HepG2 (cell line): ENCODE results near the gene SYTL3. TPM values are rescaled to one million over a fixed set of nuclear protein-coding genes. Genes with fewer than 3 reads are reported as not detected.

Source experiments
- CEBPG ChIP-seq: IDR thresholded peaks from 2 replicates; pipeline ENCODE4 v1.6.1; 2016
- FOXA1 ChIP-seq, 2 experiments: fragments of 450-650 bp in 1 of 2; sonication (generic) in 1 of 2; formaldehyde crosslinking in 1 of 2; IDR thresholded peaks; 2 replicates each; pipeline versions ENCODE4 v1.4.0 to v1.6.1; 2016 to 2020; ENCODE audit warnings: missing genetic modification reagents in 1 of 2
- HNF4G ChIP-seq, 2 experiments: sonication (generic) in 1 of 2; formaldehyde crosslinking in 1 of 2; IDR thresholded peaks; 2 replicates each; pipeline versions ENCODE4 v1.4.0 to v1.6.1; 2011 to 2020; ENCODE audit warnings: borderline replicate concordance in 2 of 2, low read depth in 2 of 2, mild to moderate bottlenecking in 2 of 2, low read length in 1 of 2, missing genetic modification reagents in 1 of 2, moderate library complexity in 1 of 2
- SOX13 ChIP-seq, 3 experiments: fragments of 450-650 bp in 1 of 3; sonication (generic) in 1 of 3; formaldehyde crosslinking in 1 of 3; IDR thresholded peaks in 2 of 3; conservative IDR thresholded peaks in 1 of 3; 2 replicates each; pipeline versions ENCODE4 v1.5.0 to v1.6.1; 2016 to 2020; ENCODE audit warnings: antibody characterized with exemption in 1 of 3, mild to moderate bottlenecking in 1 of 3, missing compliant biosample characterization in 1 of 3, missing genetic modification reagents in 1 of 3, moderate library complexity in 1 of 3
- ZNF354B ChIP-seq: sonication (generic); formaldehyde crosslinking; IDR thresholded peaks from 2 replicates; pipeline ENCODE4 v1.8.0; 2022; ENCODE audit warnings: mild to moderate bottlenecking, missing genetic modification reagents
- ZNF674 ChIP-seq: sonication (generic); formaldehyde crosslinking; IDR thresholded peaks from 2 replicates; pipeline ENCODE4 v1.5.0; 2020; ENCODE audit warnings: low read depth, mild to moderate bottlenecking, missing genetic modification reagents
- ZNF709 ChIP-seq: sonication (generic); formaldehyde crosslinking; IDR thresholded peaks from 2 replicates; pipeline ENCODE4 v1.5.0; 2020; ENCODE audit warnings: mild to moderate bottlenecking, missing genetic modification reagents
- polyA plus RNA-seq, 8 experiments: library from polyadenylated mRNA; depleted of rRNA in 3 of 8; stranded (reverse) in 7 of 8; unstranded in 1 of 8; fragments of >200 nt; fragmentation: Illumina TruSeq in 4 of 8; extraction: Trizol in 4 of 8; gene quantifications; 2 replicates each; pipeline versions ENCODE4 v1.2.1 to v1.2.3, GENCODE V29; 2011 to 2016; ENCODE audit warnings: low read depth in 4 of 8, missing spikeins in 1 of 8, mixed read lengths in 1 of 8; ENCODE audit not compliant: insufficient read depth in 1 of 8
- total RNA-seq, 5 experiments: library from RNA; depleted of rRNA; stranded (reverse); fragments of >200 nt; fragmentation: Illumina TruSeq; extraction: Trizol; gene quantifications; 2 replicates each; pipeline ENCODE4 v1.2.3, GENCODE V29; 2016; ENCODE audit warnings: low read depth in 1 of 5
- TF ChIP-seq, protein P1 (sequence below): sonication (generic); formaldehyde crosslinking; IDR thresholded peaks from 2 replicates; pipeline ENCODE4 v1.8.0; 2022; ENCODE audit warnings: missing genetic modification reagents, mild to moderate bottlenecking, moderate library complexity, borderline replicate concordance
- TF ChIP-seq, protein P2 (sequence below): sonication (generic); formaldehyde crosslinking; IDR thresholded peaks from 2 replicates; pipeline ENCODE4 v1.4.0; 2020; ENCODE audit warnings: missing genetic modification reagents

Gene SYTL3
- total and polyA plus RNA-seq, 2 of the 13 experiments (the other 11 are each of a cell fraction or from before 2014, with no cell fraction given) = 0.11 to 0.28 TPM

DNA sequence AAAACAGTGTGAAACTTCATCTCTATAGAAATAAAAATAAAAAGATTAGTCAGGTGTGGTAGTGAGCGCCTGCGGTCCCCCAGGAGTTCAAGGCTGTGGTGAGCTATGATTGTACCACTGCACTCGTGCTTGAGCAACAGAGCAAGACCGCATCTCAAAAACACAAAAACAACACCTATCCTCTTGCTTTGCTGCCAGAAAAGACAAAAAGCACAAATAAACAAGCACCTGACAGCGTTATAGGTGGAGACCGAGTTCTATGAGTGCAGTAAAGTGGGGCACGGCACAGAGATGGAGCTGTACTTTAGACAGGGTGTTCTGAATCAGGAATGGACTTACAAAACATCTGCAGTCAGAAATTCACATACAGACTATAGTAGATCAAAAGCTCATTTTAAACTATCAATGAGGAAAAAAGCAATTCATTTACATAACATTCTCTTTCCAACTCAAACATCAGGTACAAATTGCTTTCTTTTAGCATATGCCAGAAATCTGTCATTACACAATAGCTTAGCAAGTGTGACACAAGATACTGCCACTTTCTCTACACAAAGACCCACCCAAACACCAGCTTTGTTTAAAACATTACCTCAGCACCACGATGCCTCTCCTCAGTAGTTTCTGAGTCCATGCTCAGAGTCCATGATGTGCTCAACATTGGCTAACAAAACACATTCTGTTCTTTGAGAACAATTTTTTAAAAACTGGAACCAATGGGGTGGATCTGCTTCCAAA, 159.3 kb downstream of the SYTL3 start (continued):
- TF ChIP-seq, protein P1, sequence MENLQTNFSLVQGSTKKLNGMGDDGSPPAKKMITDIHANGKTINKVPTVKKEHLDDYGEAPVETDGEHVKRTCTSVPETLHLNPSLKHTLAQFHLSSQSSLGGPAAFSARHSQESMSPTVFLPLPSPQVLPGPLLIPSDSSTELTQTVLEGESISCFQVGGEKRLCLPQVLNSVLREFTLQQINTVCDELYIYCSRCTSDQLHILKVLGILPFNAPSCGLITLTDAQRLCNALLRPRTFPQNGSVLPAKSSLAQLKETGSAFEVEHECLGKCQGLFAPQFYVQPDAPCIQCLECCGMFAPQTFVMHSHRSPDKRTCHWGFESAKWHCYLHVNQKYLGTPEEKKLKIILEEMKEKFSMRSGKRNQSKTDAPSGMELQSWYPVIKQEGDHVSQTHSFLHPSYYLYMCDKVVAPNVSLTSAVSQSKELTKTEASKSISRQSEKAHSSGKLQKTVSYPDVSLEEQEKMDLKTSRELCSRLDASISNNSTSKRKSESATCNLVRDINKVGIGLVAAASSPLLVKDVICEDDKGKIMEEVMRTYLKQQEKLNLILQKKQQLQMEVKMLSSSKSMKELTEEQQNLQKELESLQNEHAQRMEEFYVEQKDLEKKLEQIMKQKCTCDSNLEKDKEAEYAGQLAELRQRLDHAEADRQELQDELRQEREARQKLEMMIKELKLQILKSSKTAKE (CRISPR knock-in tag) = no peak
- TF ChIP-seq FOXA1 (IDR thresholded peaks at IDR 0.05) (no peak), FOXA1 (CRISPR knock-in tag; IDR thresholded peaks at IDR 0.05) (no peak), ZNF709 (CRISPR knock-in tag) (peak; percentile 42; the same call in 1 of the 2 replicates), SOX13 (IDR thresholded peaks at IDR 0.05) (no peak), SOX13 (CRISPR knock-in tag; conservative IDR thresholded peaks at IDR 0.05 in 1 of 2, IDR thresholded peaks at IDR 0.05 in 1 of 2) (peak in 1 of 2 experiments; percentile 45; a peak in 1 of 4 replicates), HNF4G (IDR thresholded peaks at IDR 0.05; ENCODE audit: borderline replicate concordance, low read depth, low read length) (peak; percentile 12; the same call in 1 of the 2 replicates), HNF4G (CRISPR knock-in tag; IDR thresholded peaks at IDR 0.05; ENCODE audit: borderline replicate concordance, low read depth) (no peak), ZNF354B (CRISPR knock-in tag) (no peak), ZNF674 (CRISPR knock-in tag) (no peak), CEBPG (peak; percentile 57; the same call in 1 of the 2 replicates)
- TF ChIP-seq, protein P2, sequence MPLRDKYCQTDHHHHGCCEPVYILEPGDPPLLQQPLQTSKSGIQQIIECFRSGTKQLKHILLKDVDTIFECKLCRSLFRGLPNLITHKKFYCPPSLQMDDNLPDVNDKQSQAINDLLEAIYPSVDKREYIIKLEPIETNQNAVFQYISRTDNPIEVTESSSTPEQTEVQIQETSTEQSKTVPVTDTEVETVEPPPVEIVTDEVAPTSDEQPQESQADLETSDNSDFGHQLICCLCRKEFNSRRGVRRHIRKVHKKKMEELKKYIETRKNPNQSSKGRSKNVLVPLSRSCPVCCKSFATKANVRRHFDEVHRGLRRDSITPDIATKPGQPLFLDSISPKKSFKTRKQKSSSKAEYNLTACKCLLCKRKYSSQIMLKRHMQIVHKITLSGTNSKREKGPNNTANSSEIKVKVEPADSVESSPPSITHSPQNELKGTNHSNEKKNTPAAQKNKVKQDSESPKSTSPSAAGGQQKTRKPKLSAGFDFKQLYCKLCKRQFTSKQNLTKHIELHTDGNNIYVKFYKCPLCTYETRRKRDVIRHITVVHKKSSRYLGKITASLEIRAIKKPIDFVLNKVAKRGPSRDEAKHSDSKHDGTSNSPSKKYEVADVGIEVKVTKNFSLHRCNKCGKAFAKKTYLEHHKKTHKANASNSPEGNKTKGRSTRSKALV (CRISPR knock-in tag) = no peak
- TF ChIP-seq, all 625 proteins: peak for 13
